Mononuclear cell (primary cell): Measurements from ENCODE around the gene RPL27. TPM values are rescaled to one million over a fixed set of nuclear protein-coding genes. Genes with fewer than 3 reads are reported as not detected.
A peak's percentile ranks its signal among the peaks of the same experiment; 100 is the strongest.

Source experiments
- H3K27me3 ChIP-seq: 2 replicates; pipeline ENCODE4 v1.6.0; 2011; ENCODE audit warnings: low read length, control low read depth; ENCODE audit not compliant: insufficient read depth
- H3K4me1 ChIP-seq: 2 replicates; pipeline ENCODE4 v1.5.1; 2011; ENCODE audit warnings: mild to moderate bottlenecking, low read length, control low read depth; ENCODE audit not compliant: insufficient read depth
- H3K4me3 ChIP-seq: 2 replicates; pipeline ENCODE4 v1.5.1; 2011; ENCODE audit warnings: mild to moderate bottlenecking, low read length, moderate library complexity
- H3K9me3 ChIP-seq: 2 replicates; pipeline ENCODE4 v1.5.1; 2011; ENCODE audit warnings: low read depth, mild to moderate bottlenecking, control low read depth, low read length
- total RNA-seq: library from RNA; depleted of rRNA; stranded (reverse); fragments of >200 nt; gene quantifications from one replicate; pipeline ENCODE4 v1.2.3, GENCODE V29; 2012

RPL27 gene
- total RNA-seq, 1 donor, result 1,456 TPM

- H3K4me3 ChIP-seq, result peak within 1 kb of the TSS; percentile 44
These were observed 26.4 kb downstream of the RPL27 start, which contains the start of gene RND2 for GRCh38 chr17:43024407-43025289. RND2 (plus strand) TSS chr17:43025231; CDS start chr17:43025348, 117 bp downstream.

DNA sequence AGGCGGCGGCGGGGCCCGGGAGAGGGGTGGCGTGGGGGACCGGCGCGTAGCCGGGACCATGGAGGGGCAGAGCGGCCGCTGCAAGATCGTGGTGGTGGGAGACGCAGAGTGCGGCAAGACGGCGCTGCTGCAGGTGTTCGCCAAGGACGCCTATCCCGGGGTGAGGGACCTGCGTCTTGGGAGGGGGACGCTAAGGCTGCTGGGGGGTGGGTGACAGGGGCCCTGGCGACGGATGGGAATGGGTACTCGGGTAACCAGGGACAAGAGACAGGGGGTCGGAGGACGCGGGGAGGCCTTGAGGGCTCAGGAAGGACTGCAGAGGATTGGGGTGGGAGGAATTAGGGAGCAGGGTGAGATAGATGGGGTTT, 27.1 kb downstream of the RPL27 start:
- Histone ChIP-seq H3K27me3 (no peaks in the 10 kb centered on the region), H3K4me3 (no peak overlapping the region), H3K9me3 (no peaks in the 10 kb centered on the region), H3K4me1 (peaks cover 39% of the 10 kb centered on the region)

More at GRCh38 chr17:43024407-43025289, 26.4 kb downstream of the RPL27 start, which contains the start of gene RND2:
- no peaks in the 10 kb centered on the region for H3K27me3 ChIP-seq
- H3K9me3 ChIP-seq, result no peaks in the 10 kb centered on the region
- peaks cover 42% of the 10 kb centered on the region for H3K4me1 ChIP-seq

DNA sequence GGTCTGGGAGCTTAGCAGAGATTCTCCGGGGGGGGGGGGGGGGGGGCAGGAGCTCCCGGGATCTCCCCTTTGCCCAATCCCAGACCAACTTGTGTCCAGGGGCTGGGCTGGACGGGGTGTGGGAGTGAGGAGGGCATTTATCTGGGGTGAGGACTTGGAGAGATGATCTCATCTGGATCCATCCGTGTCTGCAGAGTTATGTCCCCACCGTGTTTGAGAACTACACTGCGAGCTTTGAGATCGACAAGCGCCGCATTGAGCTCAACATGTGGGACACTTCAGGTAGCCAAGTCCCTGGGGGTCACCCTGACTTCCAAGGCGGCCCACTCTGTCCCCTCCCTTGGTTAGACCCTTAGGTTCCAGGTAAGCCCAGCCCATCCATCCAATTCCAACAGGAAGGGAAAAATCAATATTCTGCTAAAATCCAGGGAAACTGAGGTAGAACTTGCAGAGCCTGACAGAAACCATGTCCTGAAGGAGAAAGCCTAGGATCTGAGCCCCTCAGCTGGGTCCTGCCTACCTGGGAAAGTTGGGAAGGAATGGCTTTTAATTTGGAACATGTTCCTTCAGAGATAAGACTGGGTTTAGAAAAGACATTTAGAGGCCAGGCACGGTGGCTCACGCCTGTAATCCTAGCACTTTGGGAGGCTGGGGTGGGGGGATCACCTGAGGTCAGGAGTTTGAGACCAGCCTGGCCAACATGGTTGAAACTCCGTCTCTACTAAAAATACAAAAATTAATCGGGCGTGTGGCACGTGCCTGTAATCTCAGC, 27.7 kb downstream of the RPL27 start:
- no peaks in the 10 kb centered on the region for H3K27me3 ChIP-seq
- no peaks in the 10 kb centered on the region for H3K9me3 ChIP-seq
- no peak overlapping the region for H3K4me3 ChIP-seq
- peaks cover 33% of the 10 kb centered on the region for H3K4me1 ChIP-seq

DNA sequence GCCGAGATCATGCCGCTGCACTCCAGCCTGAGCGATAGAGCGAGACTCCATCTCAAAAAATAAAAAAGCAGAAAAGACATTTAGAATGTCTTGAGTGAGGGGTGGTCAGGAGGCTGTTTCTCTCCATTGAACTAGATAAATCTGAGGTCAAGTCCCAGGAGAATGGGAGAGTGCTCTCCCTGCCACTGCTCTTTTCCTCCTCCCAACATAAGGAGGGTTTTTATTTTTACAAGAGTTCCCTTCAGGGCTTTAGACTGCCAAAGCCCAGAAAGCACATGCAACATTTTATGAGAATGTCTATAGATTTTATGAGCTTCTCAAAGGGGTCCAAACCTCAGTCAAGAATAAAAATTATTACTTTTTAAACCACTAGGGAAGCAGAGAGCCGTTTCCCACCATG, 28.4 kb downstream of the RPL27 start:
- Histone ChIP-seq H3K4me1 (peaks cover 29% of the 10 kb centered on the region), H3K9me3 (no peaks in the 10 kb centered on the region), H3K27me3 (no peaks in the 10 kb centered on the region), H3K4me3 (no peak overlapping the region)

DNA sequence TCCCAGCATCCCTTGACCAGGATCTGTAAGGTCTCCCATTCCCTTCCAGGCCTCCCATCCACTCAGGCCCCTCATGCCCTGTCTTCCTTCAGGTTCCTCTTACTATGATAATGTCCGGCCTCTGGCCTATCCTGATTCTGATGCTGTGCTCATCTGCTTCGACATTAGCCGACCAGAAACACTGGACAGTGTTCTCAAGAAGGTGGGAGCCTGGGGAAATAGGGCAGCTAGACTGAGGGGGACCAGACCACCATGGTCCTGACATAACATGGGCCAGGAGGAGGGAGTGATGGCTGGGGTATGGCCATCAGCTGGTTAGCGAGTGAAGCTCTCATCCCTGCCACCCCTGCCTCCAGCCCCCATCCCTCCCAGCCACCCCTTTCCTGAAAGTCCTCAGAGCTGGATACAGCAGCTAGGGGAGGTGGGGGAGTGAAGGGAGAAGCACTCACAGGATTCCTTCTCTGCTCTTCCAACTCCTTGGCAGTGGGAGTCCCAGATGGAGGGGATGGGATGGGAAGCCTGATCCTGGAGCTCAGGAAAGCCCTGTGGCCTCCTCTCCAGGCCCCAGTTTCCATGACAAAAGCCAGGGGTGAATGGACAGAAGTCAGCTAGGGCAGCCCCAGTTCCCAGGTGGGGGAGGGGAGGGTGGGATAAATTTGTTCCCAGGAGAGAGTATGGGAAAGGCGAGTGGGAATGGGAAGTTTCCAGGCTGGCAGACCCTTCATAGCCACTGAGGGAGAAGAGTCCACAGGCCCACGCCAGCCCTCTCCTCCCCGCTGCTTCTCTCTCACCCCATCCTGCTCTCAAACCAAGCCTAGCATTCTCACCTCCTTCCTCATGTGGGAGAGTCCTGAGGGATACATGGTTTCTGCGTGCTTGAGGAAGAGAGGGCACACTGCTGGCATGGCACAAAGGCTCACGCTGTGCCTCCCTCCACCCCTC, 29.1 kb downstream of the RPL27 start:
- Histone ChIP-seq H3K9me3 (no peaks in the 10 kb centered on the region), H3K4me1 (peaks cover 26% of the 10 kb centered on the region), H3K27me3 (no peaks in the 10 kb centered on the region), H3K4me3 (no peak overlapping the region)

- Histone ChIP-seq H3K9me3 (no peaks in the 10 kb centered on the region), H3K4me1 (peaks cover 19% of the 10 kb centered on the region), H3K4me3 (no peak overlapping the region), H3K27me3 (no peaks in the 10 kb centered on the region)
These were observed 30.1 kb downstream of the RPL27 start for GRCh38 chr17:43028221-43028861.

GRCh38 chr17:43030137-43030767, 32.0 kb downstream of the RPL27 start:
- H3K4me3 ChIP-seq, result no peak overlapping the region
- no peaks in the 10 kb centered on the region for H3K27me3 ChIP-seq
- no peaks in the 10 kb centered on the region for H3K9me3 ChIP-seq
- peaks cover 4% of the 10 kb centered on the region for H3K4me1 ChIP-seq

DNA sequence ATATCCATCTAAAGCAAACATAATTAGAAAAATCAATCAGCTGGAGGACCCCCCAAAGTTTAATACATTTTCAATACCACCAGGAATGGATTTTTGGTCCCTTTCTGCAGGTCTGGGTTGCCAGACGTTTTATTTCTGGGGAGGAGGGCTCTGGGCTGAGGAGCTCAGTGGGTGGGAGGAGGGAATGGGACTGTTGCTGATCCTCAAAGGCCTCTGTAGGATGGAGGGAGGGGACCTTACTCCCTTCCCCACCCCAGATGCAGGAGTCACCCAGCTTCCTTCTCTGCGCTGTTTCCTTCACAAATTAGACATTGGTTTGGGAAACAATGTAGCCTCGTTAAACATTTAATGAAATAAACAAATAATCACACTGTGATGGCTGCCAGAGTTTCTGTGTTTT, 33.4 kb downstream of the RPL27 start:
- Histone ChIP-seq H3K4me3 (no peak overlapping the region), H3K9me3 (no peaks in the 10 kb centered on the region)

GRCh38 chr17:43033948-43034881, 36.0 kb downstream of the RPL27 start:
- H3K4me3 ChIP-seq, result no peak overlapping the region
- H3K27me3 ChIP-seq, result no peaks in the 10 kb centered on the region
- H3K4me1 ChIP-seq, result peaks cover 4% of the 10 kb centered on the region
- no peaks in the 10 kb centered on the region for H3K9me3 ChIP-seq

More for the DNA sequence above, 33.4 kb downstream of the RPL27 start:
- peaks cover 4% of the 10 kb centered on the region for H3K4me1 ChIP-seq
- no peaks in the 10 kb centered on the region for H3K27me3 ChIP-seq

DNA sequence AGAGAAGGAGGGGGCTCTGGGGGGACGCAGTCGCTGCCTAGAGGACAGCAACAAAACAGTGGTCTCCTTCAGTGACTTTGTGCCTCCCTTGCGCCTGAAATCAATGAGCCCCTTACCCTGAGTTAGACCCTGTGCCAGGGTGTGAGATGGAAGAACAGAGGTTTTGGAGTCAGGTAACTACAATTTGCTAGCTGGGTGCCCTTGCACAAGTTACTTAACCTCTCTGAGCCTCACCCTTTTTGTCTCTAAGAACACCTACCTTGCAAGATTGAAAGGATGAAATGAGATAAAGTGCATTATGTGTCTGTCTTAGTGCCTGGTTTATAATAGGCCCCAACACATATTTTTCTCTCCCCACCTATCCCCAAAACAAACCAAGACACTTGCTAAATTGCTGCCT, 36.7 kb downstream of the RPL27 start:
- Histone ChIP-seq H3K9me3 (no peaks in the 10 kb centered on the region), H3K4me3 (no peak overlapping the region), H3K4me1 (peaks cover 2% of the 10 kb centered on the region), H3K27me3 (no peaks in the 10 kb centered on the region)

- Histone ChIP-seq H3K4me3 (no peak overlapping the region), H3K27me3 (no peaks in the 10 kb centered on the region), H3K9me3 (no peaks in the 10 kb centered on the region), H3K4me1 (no peaks in the 10 kb centered on the region)
These were observed 41.4 kb downstream of the RPL27 start for GRCh38 chr17:43039646-43040045.

- Histone ChIP-seq H3K27me3 (no peaks in the 10 kb centered on the region), H3K4me1 (no peaks in the 10 kb centered on the region), H3K4me3 (no peak overlapping the region), H3K9me3 (no peaks in the 10 kb centered on the region)
These were observed 42.4 kb downstream of the RPL27 start for GRCh38 chr17:43040655-43041054.

- H3K27me3 ChIP-seq, result no peaks in the 10 kb centered on the region
- H3K4me1 ChIP-seq, result no peaks in the 10 kb centered on the region
- no peaks in the 10 kb centered on the region for H3K9me3 ChIP-seq
- H3K4me3 ChIP-seq, result no peak overlapping the region
These were observed 43.9 kb downstream of the RPL27 start for GRCh38 chr17:43042025-43042628.
